ENCODE data around the gene ADCY4.

GRCh38 chr14:24362241-24362960 lies 27.5 kb upstream of the ADCY4 start:
- TF ChIP-seq NFYB (CRISPR knock-in tag; IDR thresholded peaks at IDR 0.05) = no peak
- TF ChIP-seq MAX (IDR thresholded peaks at IDR 0.05) = no peak
- TF ChIP-seq CTCF (CRISPR knock-in tag; IDR thresholded peaks at IDR 0.05) = no peak
- TF ChIP-seq ZFP36 (IDR thresholded peaks at IDR 0.05; ENCODE audit: borderline replicate concordance, low read depth, low read length, partially characterized antibody) = no peak
- no peak for TF ChIP-seq POLR2A (IDR thresholded peaks at IDR 0.05; ENCODE audit: insufficient read depth in 1 of 2, low read depth in 2 of 2, low read length in 2 of 2)
- no peak for TF ChIP-seq RNF219 (CRISPR knock-in tag; IDR thresholded peaks at IDR 0.05)
- TF ChIP-seq BRCA1 (CRISPR knock-in tag; IDR thresholded peaks at IDR 0.05) = no peak
- TF ChIP-seq TAF1 (CRISPR knock-in tag; IDR thresholded peaks at IDR 0.05) = no peak
- TF ChIP-seq FOXA1 (IDR thresholded peaks at IDR 0.05) = no peak
- TF ChIP-seq FOXA1 (CRISPR knock-in tag; IDR thresholded peaks at IDR 0.05) = no peak

All from HepG2 (cell line).